ENCODE results near the gene RAF1. TPM values are rescaled to one million over a fixed set of nuclear protein-coding genes. Genes with fewer than 3 reads are reported as not detected.
"Not testable (repeated sequence)": the region's sequence is repeated elsewhere in the genome, so short reads cannot be mapped to it uniquely, and the experiment has no call there.

RAF1 gene
- total RNA-seq, 4 donors from 2014 or later: 121 to 133 (median 126) TPM

- Histone ChIP-seq H3K4me1 (no peaks in the 10 kb centered on the region), H3K4me3 (no peak overlapping the region), H3K27me3 (no peaks in the 10 kb centered on the region), H3K27ac (no peak overlapping the region), H3K9me3 (no peaks in the 10 kb centered on the region), H3K36me3 (no peaks in the 10 kb centered on the region)
- no peak for TF ChIP-seq POLR2A (IDR thresholded peaks at IDR 0.05)
- TF ChIP-seq CTCF (IDR thresholded peaks at IDR 0.05): peak in 4 of 6 experiments; percentile 62 to 89 (median 82)
- DNase-seq: peak in 2 of 3 donors; percentile 55 to 85
Observed at GRCh38 chr3:12706504-12707253, 42.8 kb upstream of the RAF1 start.

GRCh38 chr3:12705981-12706380 is 42.1 kb upstream of the RAF1 start:
- Histone ChIP-seq H3K36me3 (no peaks in the 10 kb centered on the region), H3K4me1 (no peaks in the 10 kb centered on the region), H3K27ac (no peak overlapping the region), H3K4me3 (no peak overlapping the region), H3K9me3 (no peaks in the 10 kb centered on the region), H3K27me3 (no peaks in the 10 kb centered on the region)
- DNase-seq: no peak
- no peak for TF ChIP-seq POLR2A (IDR thresholded peaks at IDR 0.05)
- no peak for TF ChIP-seq CTCF (IDR thresholded peaks at IDR 0.05)

GRCh38 chr3:12705374-12705926 is 41.5 kb upstream of the RAF1 start:
- DNase-seq: no peak
- Histone ChIP-seq H3K27me3 (no peaks in the 10 kb centered on the region), H3K4me3 (no peak overlapping the region), H3K9me3 (no peaks in the 10 kb centered on the region), H3K36me3 (no peaks in the 10 kb centered on the region), H3K27ac (no peak overlapping the region), H3K4me1 (no peaks in the 10 kb centered on the region)
- TF ChIP-seq CTCF (IDR thresholded peaks at IDR 0.05): no peak
- TF ChIP-seq POLR2A (IDR thresholded peaks at IDR 0.05): no peak

GRCh38 chr3:12702501-12702900 is 38.6 kb upstream of the RAF1 start:
- TF ChIP-seq POLR2A (IDR thresholded peaks at IDR 0.05) (no peak), CTCF (IDR thresholded peaks at IDR 0.05) (no peak)
- Histone ChIP-seq H3K27me3 (no peaks in the 10 kb centered on the region), H3K9me3 (no peaks in the 10 kb centered on the region), H3K36me3 (no peaks in the 10 kb centered on the region), H3K4me3 (no peak overlapping the region), H3K27ac (peak overlapping the region in 2 of 4 donors; percentile 7 to 32), H3K4me1 (no peaks in the 10 kb centered on the region)
- no peak for DNase-seq

- not testable (repeated sequence) for H3K4me1 ChIP-seq, H3K36me3 ChIP-seq, H3K27me3 ChIP-seq, H3K4me3 ChIP-seq, H3K9me3 ChIP-seq
- DNase-seq: peak in 2 of 3 donors; percentile 72 to 86
- H3K27ac ChIP-seq: peak overlapping the region in 2 of 4 donors; percentile 65 to 67
- peak in 1 of 2 donors; percentile 16 for TF ChIP-seq POLR2A (IDR thresholded peaks at IDR 0.05)
Observed at GRCh38 chr3:12701601-12702000, 37.7 kb upstream of the RAF1 start.

GRCh38 chr3:12700800-12701199 is 36.9 kb upstream of the RAF1 start:
- no peak for TF ChIP-seq POLR2A (IDR thresholded peaks at IDR 0.05)
- TF ChIP-seq CTCF (IDR thresholded peaks at IDR 0.05): no peak
- peak overlapping the region in 1 of 4 donors; percentile 31 for H3K27ac ChIP-seq

More at GRCh38 chr3:12700800-12701199, 36.9 kb upstream of the RAF1 start:
- Histone ChIP-seq H3K4me3 (no peak overlapping the region), H3K9me3 (no peaks in the 10 kb centered on the region), H3K36me3 (no peaks in the 10 kb centered on the region), H3K27me3 (no peaks in the 10 kb centered on the region), H3K4me1 (no peaks in the 10 kb centered on the region)
- DNase-seq: no peak
